GM10266 (cell line): Measurements from ENCODE around the gene KRT17.
"Not testable (repeated sequence)": the region's sequence is repeated elsewhere in the genome, so short reads cannot be mapped to it uniquely, and the experiment has no call there.

Experiments
- DNase-seq: peaks from one replicate; pipeline ENCODE4 v3.0.0; 2012; ENCODE audit errors: extremely low spot score
- TF ChIP-seq, protein P1 (sequence below): IDR thresholded peaks from 2 replicates; pipeline ENCODE4 v1.5.1; 2012; ENCODE audit warnings: mild to moderate bottlenecking, low read depth; ENCODE audit not compliant: control insufficient read depth, insufficient read depth; ENCODE audit errors: missing control alignments

KRT17 gene

DNA sequence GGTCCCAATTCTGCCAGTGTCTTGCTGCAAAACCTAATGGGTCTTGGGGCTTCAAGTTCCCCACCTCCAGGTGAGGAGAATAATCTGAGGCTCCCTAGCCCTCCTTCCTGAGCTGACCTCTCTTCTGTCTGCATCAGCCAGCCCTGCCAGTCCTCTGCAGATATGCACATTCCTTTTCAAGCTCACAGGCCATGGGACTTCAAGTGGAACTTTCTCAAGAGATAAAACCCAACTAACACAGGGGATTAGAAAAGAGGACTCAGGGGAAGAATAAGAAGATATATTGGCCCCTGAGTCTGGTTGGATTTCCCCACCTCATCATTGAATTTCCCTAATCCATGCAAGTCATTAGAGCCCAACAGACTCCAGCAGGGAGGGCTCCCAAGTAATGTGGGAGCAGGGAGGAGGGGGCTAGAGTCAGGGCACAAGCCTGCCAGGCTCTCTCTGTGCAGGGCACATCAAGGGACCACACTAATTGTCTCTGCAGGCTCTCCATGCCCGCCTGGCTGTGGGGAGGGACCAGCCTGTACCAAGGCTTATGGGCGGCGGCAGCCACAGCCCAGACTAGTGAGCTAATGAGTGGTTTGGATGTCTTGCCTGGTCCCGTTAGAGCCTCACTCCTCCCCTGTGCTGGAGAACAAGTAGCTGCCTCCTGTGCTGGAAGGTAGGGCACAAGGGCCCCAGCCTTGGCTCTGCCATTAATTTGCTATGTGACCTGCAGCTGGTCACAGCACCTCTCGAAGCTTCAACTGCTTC, 38.9 kb downstream of the KRT17 start:
- DNase-seq = no peak
- TF ChIP-seq, protein P1, sequence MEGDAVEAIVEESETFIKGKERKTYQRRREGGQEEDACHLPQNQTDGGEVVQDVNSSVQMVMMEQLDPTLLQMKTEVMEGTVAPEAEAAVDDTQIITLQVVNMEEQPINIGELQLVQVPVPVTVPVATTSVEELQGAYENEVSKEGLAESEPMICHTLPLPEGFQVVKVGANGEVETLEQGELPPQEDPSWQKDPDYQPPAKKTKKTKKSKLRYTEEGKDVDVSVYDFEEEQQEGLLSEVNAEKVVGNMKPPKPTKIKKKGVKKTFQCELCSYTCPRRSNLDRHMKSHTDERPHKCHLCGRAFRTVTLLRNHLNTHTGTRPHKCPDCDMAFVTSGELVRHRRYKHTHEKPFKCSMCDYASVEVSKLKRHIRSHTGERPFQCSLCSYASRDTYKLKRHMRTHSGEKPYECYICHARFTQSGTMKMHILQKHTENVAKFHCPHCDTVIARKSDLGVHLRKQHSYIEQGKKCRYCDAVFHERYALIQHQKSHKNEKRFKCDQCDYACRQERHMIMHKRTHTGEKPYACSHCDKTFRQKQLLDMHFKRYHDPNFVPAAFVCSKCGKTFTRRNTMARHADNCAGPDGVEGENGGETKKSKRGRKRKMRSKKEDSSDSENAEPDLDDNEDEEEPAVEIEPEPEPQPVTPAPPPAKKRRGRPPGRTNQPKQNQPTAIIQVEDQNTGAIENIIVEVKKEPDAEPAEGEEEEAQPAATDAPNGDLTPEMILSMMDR = no peak

DNA sequence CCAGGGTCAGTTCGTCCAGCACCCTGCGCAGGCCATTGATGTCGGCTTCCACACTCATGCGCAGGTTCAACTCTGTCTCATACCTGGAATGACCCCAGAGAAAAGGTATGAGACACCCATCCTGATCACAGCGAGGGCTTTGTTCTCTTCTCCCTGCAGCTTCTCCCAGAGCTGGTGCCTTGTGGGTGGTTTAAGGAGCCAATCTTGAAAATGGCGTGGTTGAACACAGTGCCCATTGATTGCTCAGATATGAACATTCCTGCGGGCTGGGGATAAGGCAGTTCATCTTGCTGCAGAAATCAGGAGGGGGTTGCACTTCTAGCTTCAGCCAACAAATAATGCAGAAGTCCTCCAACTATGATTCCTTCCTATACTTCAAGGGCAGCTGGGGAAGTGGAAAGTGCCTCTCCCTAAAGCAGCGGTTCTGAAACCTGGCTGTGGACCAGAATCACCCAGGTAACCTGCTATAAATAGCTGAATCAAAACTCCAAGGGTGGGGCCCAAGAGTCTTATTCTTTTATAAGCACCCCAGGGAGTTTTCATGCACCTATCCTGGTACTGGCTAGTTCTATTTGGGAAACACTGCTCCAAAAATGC, 39.9 kb downstream of the KRT17 start:
- not testable (repeated sequence) for DNase-seq

DNA sequence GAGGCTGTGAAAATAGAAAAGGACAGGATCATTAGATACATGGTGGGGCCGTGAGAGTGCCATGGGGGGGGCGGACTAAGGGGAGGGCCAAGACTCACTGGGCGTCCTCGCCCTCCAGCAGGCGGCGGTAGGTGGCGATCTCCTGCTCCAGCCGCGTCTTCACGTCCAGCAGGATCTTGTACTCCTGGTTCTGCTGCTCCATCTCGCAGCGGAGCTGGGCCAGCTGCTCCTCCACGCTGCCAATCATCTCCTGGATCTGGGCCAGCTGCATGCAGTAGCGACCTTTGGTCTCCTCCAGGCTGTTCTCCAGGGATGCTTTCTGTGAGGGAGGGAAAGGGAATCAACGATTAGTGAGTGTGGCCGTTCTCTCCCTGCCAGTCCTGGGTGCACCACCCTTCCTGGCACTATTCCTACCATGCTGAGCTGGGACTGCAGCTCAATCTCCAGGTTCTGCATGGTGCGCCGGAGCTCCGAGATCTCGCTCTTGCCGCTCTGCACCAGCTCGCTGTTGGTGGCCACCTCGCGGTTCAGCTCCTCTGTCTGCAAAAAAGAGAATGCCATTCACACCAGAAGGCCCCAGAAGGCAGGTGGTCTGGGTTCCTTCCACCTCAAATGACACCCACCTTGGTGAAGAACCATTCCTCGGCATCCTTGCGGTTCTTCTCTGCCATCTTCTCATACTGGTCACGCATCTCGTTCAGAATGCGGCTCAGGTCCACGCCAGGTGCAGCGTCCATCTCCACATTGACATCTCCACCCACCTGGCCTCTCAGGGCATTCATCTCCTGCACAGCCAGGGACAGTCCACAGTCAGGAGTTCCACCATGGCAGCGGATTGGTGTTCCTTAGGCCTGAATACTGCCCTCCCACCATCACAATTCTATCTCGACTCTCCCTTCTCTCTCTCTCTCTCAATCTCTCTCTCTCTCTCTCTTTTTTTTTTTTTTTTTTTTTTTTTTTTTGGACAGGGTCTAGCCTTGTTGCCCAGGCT, 40.9 kb downstream of the KRT17 start:
- TF ChIP-seq, protein P1 = no peak
- DNase-seq = no peak

DNA sequence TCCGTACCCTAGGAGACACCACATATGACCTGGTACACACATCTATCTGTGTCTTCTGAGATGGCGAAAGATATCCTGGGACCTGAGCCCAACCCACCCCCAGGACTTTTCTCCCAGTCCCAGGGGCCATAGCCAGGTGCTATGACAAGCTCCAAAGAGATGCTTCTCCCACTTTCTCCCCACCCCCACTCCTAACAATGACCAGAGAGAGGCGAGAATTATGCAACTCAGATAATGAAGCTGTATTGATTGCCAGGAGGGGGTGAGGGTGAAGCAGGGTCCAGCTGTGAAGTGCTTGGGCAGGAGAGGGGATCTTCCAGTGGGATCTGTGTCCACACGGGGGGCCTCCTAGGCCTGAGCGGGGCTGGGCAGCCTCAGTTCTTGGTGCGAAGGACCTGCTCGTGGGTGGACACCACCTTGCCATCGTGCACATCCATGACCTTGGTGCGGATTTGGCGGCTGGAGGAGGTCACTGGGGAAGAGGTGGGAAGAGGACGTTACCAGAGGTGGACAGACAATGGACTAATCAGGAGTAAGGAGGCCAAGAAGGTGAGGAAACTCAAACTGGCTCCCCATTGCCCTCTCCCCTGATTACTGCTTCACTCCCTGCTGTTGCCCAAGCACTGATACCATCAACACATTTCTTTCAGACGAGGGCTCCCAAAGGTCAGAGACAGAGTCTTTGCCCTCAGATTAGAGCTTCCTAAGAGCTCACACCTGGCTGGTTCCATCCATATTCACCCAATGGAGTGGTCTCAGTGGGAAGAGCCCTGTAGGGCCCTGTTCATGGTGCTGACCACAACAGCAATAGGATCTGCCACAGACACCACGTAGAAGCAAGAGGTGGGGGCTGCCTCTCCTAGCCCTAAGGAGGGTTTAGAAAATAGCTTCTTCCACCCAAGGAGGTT, 42.1 kb downstream of the KRT17 start:
- DNase-seq = not testable (repeated sequence)

DNA sequence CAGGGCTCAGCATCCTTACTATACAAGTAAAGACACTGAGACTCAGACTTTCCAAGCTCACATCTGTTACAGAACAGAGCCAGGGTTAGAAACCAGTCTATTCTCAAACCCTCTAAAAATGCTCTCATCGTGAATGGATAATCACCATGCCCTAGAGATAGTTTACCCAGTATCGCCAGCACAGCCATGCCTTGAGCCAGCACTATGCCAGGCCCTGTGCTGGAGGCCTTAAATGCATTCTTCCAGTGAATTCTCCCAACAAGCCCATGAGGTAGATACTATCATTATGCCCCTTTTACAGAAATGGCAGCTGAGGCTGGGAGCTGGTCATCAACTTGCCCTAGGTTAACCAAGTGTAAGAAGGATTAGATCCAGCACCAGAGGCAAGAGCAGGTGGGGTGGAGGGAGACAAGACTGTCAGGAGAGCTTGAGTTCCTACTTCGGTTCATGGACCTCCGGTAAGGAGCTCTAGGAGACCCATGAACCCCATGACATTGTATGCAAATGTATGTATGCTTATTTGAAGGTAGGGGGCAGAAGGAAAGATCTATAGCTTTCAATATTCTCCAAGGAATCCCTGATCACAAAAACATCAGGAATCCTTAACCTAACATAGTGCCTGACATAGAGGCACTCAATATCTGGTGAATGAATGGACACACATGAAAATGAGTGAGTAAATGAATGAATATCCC, 42.9 kb downstream of the KRT17 start:
- DNase-seq = no peak
- TF ChIP-seq, protein P1 = no peak

DNA sequence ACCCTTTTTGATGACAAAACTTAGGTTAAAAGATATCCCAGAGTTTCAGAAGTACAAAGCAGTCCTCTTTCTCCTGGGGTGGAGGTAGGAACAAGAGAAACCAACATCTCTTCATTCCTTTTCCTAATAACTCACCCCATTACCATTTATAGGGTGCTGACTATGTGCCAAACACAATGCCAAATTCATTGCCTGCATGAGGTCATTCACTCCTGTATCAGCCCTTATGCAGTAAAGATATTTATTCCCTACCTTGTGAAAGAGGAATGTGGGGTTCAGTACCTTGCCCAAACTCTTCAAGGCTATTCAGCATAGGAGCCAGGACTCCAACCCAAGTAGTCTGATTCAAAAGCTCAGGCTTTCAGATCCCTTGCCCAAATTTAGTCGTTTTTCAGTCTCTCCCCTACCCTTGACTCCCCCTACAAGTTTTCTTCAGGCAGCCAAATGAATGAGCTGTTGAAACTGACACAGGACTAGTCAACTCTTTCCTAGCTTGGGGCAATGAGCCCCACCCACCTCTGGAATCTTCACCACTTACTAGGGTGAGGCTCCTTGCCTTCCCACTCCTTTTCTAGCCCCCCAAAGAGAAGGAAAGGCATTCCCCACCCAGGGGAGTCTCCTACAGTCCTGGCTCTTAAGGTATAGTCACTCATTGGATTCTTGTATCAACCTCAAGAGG, 43.5 kb downstream of the KRT17 start:
- no peak for DNase-seq
- TF ChIP-seq, protein P1 = no peak

DNA sequence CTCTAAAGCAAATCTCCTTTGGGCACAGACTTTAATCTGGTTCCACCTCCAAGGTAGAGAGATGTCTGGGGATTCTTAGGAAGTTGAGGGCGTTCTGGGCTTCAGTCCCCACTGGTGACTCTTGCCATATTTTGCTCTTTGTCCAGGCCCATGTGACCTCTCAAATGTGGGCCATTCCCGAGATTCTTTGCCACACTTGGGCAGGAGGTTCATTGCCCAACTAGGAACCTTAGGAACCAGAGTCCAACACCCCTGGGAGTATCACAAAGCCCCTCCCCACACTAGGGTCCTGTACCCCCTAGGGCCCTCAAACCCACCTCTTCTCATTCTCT, 44.2 kb downstream of the KRT17 start:
- DNase-seq = no peak
- TF ChIP-seq, protein P1 = no peak
